HepG2 (cell line): ENCODE data around the gene NPAS2. TPM values are rescaled to one million over a fixed set of nuclear protein-coding genes. Genes with fewer than 3 reads are reported as not detected.

Experiments
- AHR ChIP-seq: IDR thresholded peaks from 2 replicates; pipeline ENCODE4 v1.6.1; 2018; ENCODE audit warnings: missing genetic modification reagents, missing compliant biosample characterization
- FLYWCH1 ChIP-seq: sonication (generic); formaldehyde crosslinking; IDR thresholded peaks from 2 replicates; pipeline ENCODE4 v1.8.1; 2023; ENCODE audit warnings: mild to moderate bottlenecking, missing genetic modification reagents
- GZF1 ChIP-seq: sonication (generic); formaldehyde crosslinking; IDR thresholded peaks from 2 replicates; pipeline ENCODE4 v1.5.1; 2020; ENCODE audit warnings: mild to moderate bottlenecking, missing genetic modification reagents
- IRX3 ChIP-seq: sonication (generic); formaldehyde crosslinking; IDR thresholded peaks from 2 replicates; pipeline ENCODE4 v1.8.1; 2023; ENCODE audit warnings: mild to moderate bottlenecking, low read depth, missing genetic modification reagents, borderline replicate concordance
- MED13 ChIP-seq: sonication (generic); formaldehyde crosslinking; IDR thresholded peaks from 2 replicates; pipeline ENCODE4 v1.5.0; 2020; ENCODE audit warnings: missing genetic modification reagents
- NFE2L1 ChIP-seq: sonication (generic); formaldehyde crosslinking; IDR thresholded peaks from 2 replicates; pipeline ENCODE4 v1.4.0; 2020; ENCODE audit warnings: missing genetic modification reagents, mild to moderate bottlenecking, borderline replicate concordance
- SOX5 ChIP-seq: IDR thresholded peaks from 2 replicates; pipeline ENCODE4 v1.6.1; 2016; ENCODE audit warnings: borderline replicate concordance
- SUZ12 ChIP-seq: fragments of 150-350 bp; IDR thresholded peaks from 2 replicates; pipeline ENCODE4 v1.6.1; 2014; ENCODE audit warnings: low read depth, low read length
- TEAD3 ChIP-seq: optimal IDR thresholded peaks from 2 replicates; pipeline ENCODE3; 2016; ENCODE audit warnings: borderline replicate concordance
- THYN1 ChIP-seq: sonication (generic); formaldehyde crosslinking; IDR thresholded peaks from 2 replicates; pipeline ENCODE4 v1.8.1; 2023; ENCODE audit warnings: low read depth, mild to moderate bottlenecking, moderate library complexity, missing genetic modification reagents, borderline replicate concordance
- ZNF207 ChIP-seq: fragments of 450-650 bp; IDR thresholded peaks from 2 replicates; pipeline ENCODE4 v1.6.1; 2016; ENCODE audit warnings: antibody characterized with exemption, borderline replicate concordance
- ZNF678 ChIP-seq: sonication (generic); formaldehyde crosslinking; IDR thresholded peaks from 2 replicates; pipeline ENCODE4 v1.4.0; 2020; ENCODE audit warnings: mild to moderate bottlenecking, missing genetic modification reagents
- ZSCAN30 ChIP-seq: sonication (generic); formaldehyde crosslinking; IDR thresholded peaks from 2 replicates; pipeline ENCODE4 v1.5.0; 2020; ENCODE audit warnings: mild to moderate bottlenecking, missing genetic modification reagents
- polyA plus RNA-seq, 8 experiments: library from polyadenylated mRNA; depleted of rRNA in 3 of 8; stranded (reverse) in 7 of 8; unstranded in 1 of 8; fragments of >200 nt; fragmentation: Illumina TruSeq in 4 of 8; extraction: Trizol in 4 of 8; gene quantifications; 2 replicates each; pipeline versions ENCODE4 v1.2.1 to v1.2.3, GENCODE V29; 2011 to 2016; ENCODE audit warnings: low read depth in 4 of 8, missing spikeins in 1 of 8, mixed read lengths in 1 of 8; ENCODE audit not compliant: insufficient read depth in 1 of 8
- total RNA-seq, 5 experiments: library from RNA; depleted of rRNA; stranded (reverse); fragments of >200 nt; fragmentation: Illumina TruSeq; extraction: Trizol; gene quantifications; 2 replicates each; pipeline ENCODE4 v1.2.3, GENCODE V29; 2016; ENCODE audit warnings: low read depth in 1 of 5
- TF ChIP-seq, protein P1 (sequence below), 2 experiments: sonication (generic) in 1 of 2; formaldehyde crosslinking in 1 of 2; IDR thresholded peaks; 2 replicates each; pipeline versions ENCODE4 v1.4.0 to v1.6.1; 2018 to 2020; ENCODE audit warnings: missing genetic modification reagents in 2 of 2, borderline replicate concordance in 1 of 2, low read depth in 1 of 2, mild to moderate bottlenecking in 1 of 2, missing biosample characterization in 1 of 2
- TF ChIP-seq, protein P2 (sequence below): sonication (generic); formaldehyde crosslinking; IDR thresholded peaks from 2 replicates; pipeline ENCODE4 v1.4.0; 2020; ENCODE audit warnings: low read depth, mild to moderate bottlenecking, missing genetic modification reagents
- TF ChIP-seq, protein P3 (sequence below): IDR thresholded peaks from 2 replicates; pipeline ENCODE4 v1.6.1; 2018; ENCODE audit warnings: missing genetic modification reagents, mild to moderate bottlenecking, missing compliant biosample characterization
- TF ChIP-seq, protein P4 (sequence below): sonication (generic); formaldehyde crosslinking; IDR thresholded peaks from 2 replicates; pipeline ENCODE4 v1.4.0; 2020; ENCODE audit warnings: mild to moderate bottlenecking, missing genetic modification reagents
- TF ChIP-seq, protein P5 (sequence below): sonication (generic); formaldehyde crosslinking; IDR thresholded peaks from 2 replicates; pipeline ENCODE4 v1.4.0; 2020; ENCODE audit warnings: mild to moderate bottlenecking, missing genetic modification reagents
- TF ChIP-seq, protein P6 (sequence below): sonication (generic); formaldehyde crosslinking; IDR thresholded peaks from 2 replicates; pipeline ENCODE4 v1.4.0; 2020; ENCODE audit warnings: missing genetic modification reagents

Gene NPAS2
- total and polyA plus RNA-seq, 2 of the 13 experiments (the other 11 are each of a cell fraction or from before 2014, with no cell fraction given) = 14.8 to 37.5 TPM

DNA sequence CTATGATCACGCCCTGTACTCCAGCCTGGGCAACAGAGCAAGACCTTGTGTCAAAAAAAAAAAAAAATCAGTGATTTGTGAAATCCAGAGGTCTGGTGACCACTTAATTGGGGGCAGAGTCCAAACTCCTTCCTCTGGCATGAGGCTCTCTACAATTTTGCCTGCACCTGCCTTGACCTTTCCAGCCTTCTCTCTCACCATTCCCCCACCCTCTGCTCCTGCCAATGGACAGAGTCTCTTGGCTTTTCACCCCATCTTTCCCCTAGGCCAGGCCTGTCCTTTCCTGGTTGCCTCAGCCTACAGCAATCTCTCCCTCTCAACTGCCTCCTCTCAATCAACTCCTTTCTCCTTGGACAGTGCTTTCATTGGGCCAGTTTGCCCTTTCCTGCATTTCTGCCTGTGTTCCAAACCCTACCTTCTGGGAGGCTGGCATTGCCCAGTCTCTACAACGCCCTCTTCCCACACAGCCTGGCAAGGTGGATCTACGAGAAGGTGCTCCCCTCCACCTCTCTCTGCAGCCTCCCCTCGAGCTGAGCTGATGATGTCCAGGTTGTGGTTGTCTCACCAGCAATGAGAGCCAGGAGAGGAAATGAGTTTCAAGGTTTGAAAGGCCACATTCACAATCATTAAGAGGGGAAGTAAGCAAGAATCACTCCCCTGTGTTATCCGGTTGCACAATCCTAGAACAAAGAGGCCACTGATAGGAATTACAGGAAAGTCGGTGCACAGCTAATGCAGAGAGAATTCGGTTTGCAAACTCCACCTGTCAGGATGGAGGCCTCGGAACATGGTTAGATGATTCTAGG, 39.5 kb upstream of the NPAS2 start (continued):
- TF ChIP-seq, protein P1, sequence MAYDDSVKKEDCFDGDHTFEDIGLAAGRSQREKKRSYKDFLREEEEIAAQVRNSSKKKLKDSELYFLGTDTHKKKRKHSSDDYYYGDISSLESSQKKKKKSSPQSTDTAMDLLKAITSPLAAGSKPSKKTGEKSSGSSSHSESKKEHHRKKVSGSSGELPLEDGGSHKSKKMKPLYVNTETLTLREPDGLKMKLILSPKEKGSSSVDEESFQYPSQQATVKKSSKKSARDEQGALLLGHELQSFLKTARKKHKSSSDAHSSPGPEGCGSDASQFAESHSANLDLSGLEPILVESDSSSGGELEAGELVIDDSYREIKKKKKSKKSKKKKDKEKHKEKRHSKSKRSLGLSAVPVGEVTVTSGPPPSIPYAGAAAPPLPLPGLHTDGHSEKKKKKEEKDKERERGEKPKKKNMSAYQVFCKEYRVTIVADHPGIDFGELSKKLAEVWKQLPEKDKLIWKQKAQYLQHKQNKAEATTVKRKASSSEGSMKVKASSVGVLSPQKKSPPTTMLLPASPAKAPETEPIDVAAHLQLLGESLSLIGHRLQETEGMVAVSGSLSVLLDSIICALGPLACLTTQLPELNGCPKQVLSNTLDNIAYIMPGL (CRISPR knock-in tag; IDR thresholded peaks at IDR 0.05; ENCODE audit: borderline replicate concordance in 1 of 2, low read depth in 1 of 2) = peak; percentile 18 to 59; a peak in 2 of 4 replicates
- no peak for TF ChIP-seq ZNF678
- no peak; the same call in 1 of the 2 replicates for TF ChIP-seq FLYWCH1 (CRISPR knock-in tag)
- TF ChIP-seq, protein P2, sequence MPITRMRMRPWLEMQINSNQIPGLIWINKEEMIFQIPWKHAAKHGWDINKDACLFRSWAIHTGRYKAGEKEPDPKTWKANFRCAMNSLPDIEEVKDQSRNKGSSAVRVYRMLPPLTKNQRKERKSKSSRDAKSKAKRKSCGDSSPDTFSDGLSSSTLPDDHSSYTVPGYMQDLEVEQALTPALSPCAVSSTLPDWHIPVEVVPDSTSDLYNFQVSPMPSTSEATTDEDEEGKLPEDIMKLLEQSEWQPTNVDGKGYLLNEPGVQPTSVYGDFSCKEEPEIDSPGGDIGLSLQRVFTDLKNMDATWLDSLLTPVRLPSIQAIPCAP (CRISPR knock-in tag) = no peak
- TF ChIP-seq SUZ12 = no peak
- 0 out of 2 replicates have a peak, but pooled peaks have one; percentile 35 for TF ChIP-seq ZNF207
- TF ChIP-seq GZF1 (CRISPR knock-in tag) = peak; percentile 10; the same call in 1 of the 2 replicates
- TF ChIP-seq, protein P3, sequence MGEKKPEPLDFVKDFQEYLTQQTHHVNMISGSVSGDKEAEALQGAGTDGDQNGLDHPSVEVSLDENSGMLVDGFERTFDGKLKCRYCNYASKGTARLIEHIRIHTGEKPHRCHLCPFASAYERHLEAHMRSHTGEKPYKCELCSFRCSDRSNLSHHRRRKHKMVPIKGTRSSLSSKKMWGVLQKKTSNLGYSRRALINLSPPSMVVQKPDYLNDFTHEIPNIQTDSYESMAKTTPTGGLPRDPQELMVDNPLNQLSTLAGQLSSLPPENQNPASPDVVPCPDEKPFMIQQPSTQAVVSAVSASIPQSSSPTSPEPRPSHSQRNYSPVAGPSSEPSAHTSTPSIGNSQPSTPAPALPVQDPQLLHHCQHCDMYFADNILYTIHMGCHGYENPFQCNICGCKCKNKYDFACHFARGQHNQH (CRISPR knock-in tag) = peak; percentile 88
- TF ChIP-seq, protein P4, sequence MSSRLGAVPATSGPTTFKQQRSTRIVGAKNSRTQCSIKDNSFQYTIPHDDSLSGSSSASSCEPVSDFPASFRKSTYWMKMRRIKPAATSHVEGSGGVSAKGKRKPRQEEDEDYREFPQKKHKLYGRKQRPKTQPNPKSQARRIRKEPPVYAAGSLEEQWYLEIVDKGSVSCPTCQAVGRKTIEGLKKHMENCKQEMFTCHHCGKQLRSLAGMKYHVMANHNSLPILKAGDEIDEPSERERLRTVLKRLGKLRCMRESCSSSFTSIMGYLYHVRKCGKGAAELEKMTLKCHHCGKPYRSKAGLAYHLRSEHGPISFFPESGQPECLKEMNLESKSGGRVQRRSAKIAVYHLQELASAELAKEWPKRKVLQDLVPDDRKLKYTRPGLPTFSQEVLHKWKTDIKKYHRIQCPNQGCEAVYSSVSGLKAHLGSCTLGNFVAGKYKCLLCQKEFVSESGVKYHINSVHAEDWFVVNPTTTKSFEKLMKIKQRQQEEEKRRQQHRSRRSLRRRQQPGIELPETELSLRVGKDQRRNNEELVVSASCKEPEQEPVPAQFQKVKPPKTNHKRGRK (CRISPR knock-in tag) = no peak
- TF ChIP-seq SOX5 (CRISPR knock-in tag) = peak; percentile 97
- TF ChIP-seq IRX3 (CRISPR knock-in tag) = no peak
- TF ChIP-seq, protein P5, sequence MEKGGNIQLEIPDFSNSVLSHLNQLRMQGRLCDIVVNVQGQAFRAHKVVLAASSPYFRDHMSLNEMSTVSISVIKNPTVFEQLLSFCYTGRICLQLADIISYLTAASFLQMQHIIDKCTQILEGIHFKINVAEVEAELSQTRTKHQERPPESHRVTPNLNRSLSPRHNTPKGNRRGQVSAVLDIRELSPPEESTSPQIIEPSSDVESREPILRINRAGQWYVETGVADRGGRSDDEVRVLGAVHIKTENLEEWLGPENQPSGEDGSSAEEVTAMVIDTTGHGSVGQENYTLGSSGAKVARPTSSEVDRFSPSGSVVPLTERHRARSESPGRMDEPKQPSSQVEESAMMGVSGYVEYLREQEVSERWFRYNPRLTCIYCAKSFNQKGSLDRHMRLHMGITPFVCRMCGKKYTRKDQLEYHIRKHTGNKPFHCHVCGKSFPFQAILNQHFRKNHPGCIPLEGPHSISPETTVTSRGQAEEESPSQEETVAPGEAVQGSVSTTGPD (CRISPR knock-in tag) = peak; percentile 85
- no peak; the same call in 1 of the 2 replicates for TF ChIP-seq ZSCAN30 (CRISPR knock-in tag)
- peak; percentile 73 for TF ChIP-seq MED13
- no peak; the same call in 1 of the 2 replicates for TF ChIP-seq AHR (CRISPR knock-in tag)
- peak; percentile 91 for TF ChIP-seq TEAD3 (CRISPR knock-in tag)
- 0 out of 2 replicates have a peak, but pooled peaks have one; percentile 39 for TF ChIP-seq THYN1 (CRISPR knock-in tag)
- no peak for TF ChIP-seq NFE2L1 (CRISPR knock-in tag)
- TF ChIP-seq, protein P6, sequence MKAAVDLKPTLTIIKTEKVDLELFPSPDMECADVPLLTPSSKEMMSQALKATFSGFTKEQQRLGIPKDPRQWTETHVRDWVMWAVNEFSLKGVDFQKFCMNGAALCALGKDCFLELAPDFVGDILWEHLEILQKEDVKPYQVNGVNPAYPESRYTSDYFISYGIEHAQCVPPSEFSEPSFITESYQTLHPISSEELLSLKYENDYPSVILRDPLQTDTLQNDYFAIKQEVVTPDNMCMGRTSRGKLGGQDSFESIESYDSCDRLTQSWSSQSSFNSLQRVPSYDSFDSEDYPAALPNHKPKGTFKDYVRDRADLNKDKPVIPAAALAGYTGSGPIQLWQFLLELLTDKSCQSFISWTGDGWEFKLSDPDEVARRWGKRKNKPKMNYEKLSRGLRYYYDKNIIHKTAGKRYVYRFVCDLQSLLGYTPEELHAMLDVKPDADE (CRISPR knock-in tag) = no peak
